K562 (cell line): Measurements from ENCODE around the gene HMGN3. TPM values are rescaled to one million over a fixed set of nuclear protein-coding genes. Genes with fewer than 3 reads are reported as not detected.

Experiments used
- ATAC-seq: fragments of 200-7000 bp; cut with Tn5 transposase; 3 replicates; pipeline ENCODE4 v1.9.1; 2020; ENCODE audit warnings: moderate library complexity
- BruUV-seq: library from RNA; stranded (reverse); fragments of 400-500 nt; replicated peaks from 2 replicates; lab custom pipeline; 2021; lab: Mats Ljungman, UMichigan
- CTCF ChIA-PET: fragments of 300-600 bp; formaldehyde crosslinking; extraction: SDS; loops from one replicate; lab custom pipeline; 2021; ENCODE audit warnings: low intra/inter-chr PET ratio; lab: Yijun Ruan, JAX
- POLR2A ChIA-PET: fragments of 300-600, 350-650 bp; sonication (Branson Sonifier 250); formaldehyde crosslinking; extraction: SDS; loops from one replicate; lab custom pipeline; 2021; ENCODE audit warnings: antibody characterized with exemption, inconsistent platforms; lab: Yijun Ruan, JAX
- DNase-seq, 4 experiments: peaks; one replicate each; pipeline versions ENCODE4 v3.0.0 to v3.0.0-alpha.2; 2011 to 2018; ENCODE audit warnings: low spot score in 3 of 4, mixed read lengths in 3 of 4; ENCODE audit errors: extremely low read depth in 1 of 4
- FAIRE-seq: peaks from 2 replicates; lab custom pipeline; 2011; peaks lifted over from hg19 to GRCh38; lab: Jason Lieb, UNC
- H2AFZ ChIP-seq: 2 replicates; pipeline ENCODE4 v1.6.0; 2011; ENCODE audit warnings: low read depth, low read length, control low read depth, inconsistent platforms
- H3K27ac ChIP-seq: fragments of 200-600 bp; 3 replicates; pipeline ENCODE4 v1.8.0; 2011; ENCODE audit warnings: low read depth, mild to moderate bottlenecking, control low read depth, inconsistent platforms, low read length, moderate library complexity, mixed read lengths; ENCODE audit errors: extremely low read depth
- H3K27me3 ChIP-seq, 2 experiments: fragments of 300-600 bp in 1 of 2; 2 replicates in 1 of 2; 3 replicates in 1 of 2; pipeline versions ENCODE4 v1.6.0 to v1.8.0; 2011; ENCODE audit warnings: inconsistent platforms in 2 of 2, low read length in 2 of 2, mild to moderate bottlenecking in 1 of 2, mixed read lengths in 1 of 2, moderate library complexity in 1 of 2; ENCODE audit not compliant: control insufficient read depth in 2 of 2, insufficient read depth in 2 of 2
- H3K36me3 ChIP-seq: fragments of 300-600 bp; 3 replicates; pipeline ENCODE4 v1.8.0; 2011; ENCODE audit warnings: mild to moderate bottlenecking, low read length, inconsistent platforms; ENCODE audit not compliant: control insufficient read depth, insufficient read depth
- H3K4me1 ChIP-seq, 2 experiments: fragments of 200-600 bp in 1 of 2; replicated peaks in 1 of 2; 2 replicates in 1 of 2; 3 replicates in 1 of 2; pipeline versions ENCODE4 v1.5.1 to v1.8.0; 2011; ENCODE audit warnings: inconsistent platforms in 2 of 2, low read length in 2 of 2, mild to moderate bottlenecking in 1 of 2, mixed read lengths in 1 of 2, moderate library complexity in 1 of 2; ENCODE audit not compliant: control insufficient read depth in 2 of 2, insufficient read depth in 2 of 2
- H3K4me2 ChIP-seq: 2 replicates; pipeline ENCODE4 v1.6.1; 2011; ENCODE audit warnings: low read length, control low read depth, inconsistent platforms, mixed read lengths; ENCODE audit not compliant: insufficient read depth
- H3K4me3 ChIP-seq: fragments of 200-600 bp; sonication (generic), shearing (Covaris generic); 2 replicates; pipeline ENCODE4 v1.5.1; 2016; ENCODE audit warnings: control low read depth, inconsistent platforms
- H3K79me2 ChIP-seq: fragments of 200-600 bp; 3 replicates; pipeline ENCODE4 v1.8.0; 2011; ENCODE audit warnings: low read length, inconsistent platforms; ENCODE audit not compliant: control insufficient read depth, insufficient read depth
- H3K9ac ChIP-seq, 2 experiments: 2 replicates each; pipeline versions ENCODE4 v1.6.0 to v1.6.1; 2011; ENCODE audit warnings: low read depth in 2 of 2, low read length in 2 of 2, control low read depth in 1 of 2, inconsistent platforms in 1 of 2, mild to moderate bottlenecking in 1 of 2, mixed read lengths in 1 of 2; ENCODE audit not compliant: insufficient read depth in 1 of 2
- H3K9me1 ChIP-seq: one replicate; pipeline ENCODE4 v1.6.0; 2011; ENCODE audit warnings: inconsistent platforms, mild to moderate bottlenecking, low read length, moderate library complexity; ENCODE audit not compliant: control insufficient read depth, insufficient read depth
- H3K9me3 ChIP-seq: replicated peaks from 2 replicates; pipeline ENCODE4 v1.5.1; 2011; ENCODE audit warnings: low read depth, low read length, inconsistent platforms; ENCODE audit not compliant: control insufficient read depth, insufficient read depth
- H4K20me1 ChIP-seq: replicated peaks from 2 replicates; pipeline ENCODE4 v1.6.1; 2011; ENCODE audit warnings: low read length, inconsistent platforms, mixed read lengths; ENCODE audit not compliant: control insufficient read depth, insufficient read depth
- ASH1L ChIP-seq: fragments of 450-650 bp; IDR thresholded peaks from 2 replicates; pipeline ENCODE4 v1.6.1; 2018; ENCODE audit warnings: borderline replicate concordance, mild to moderate bottlenecking, low read depth; ENCODE audit not compliant: partially characterized antibody
- BRCA1 ChIP-seq, 2 experiments: fragments of 450-650 bp in 1 of 2; sonication (generic) in 1 of 2; formaldehyde crosslinking in 1 of 2; IDR thresholded peaks; 2 replicates each; pipeline versions ENCODE4 v1.5.0 to v1.6.1; 2017 to 2020; ENCODE audit warnings: mild to moderate bottlenecking in 1 of 2, missing genetic modification reagents in 1 of 2
- CEBPB ChIP-seq: fragments of 450-650 bp; IDR thresholded peaks from 2 replicates; pipeline ENCODE4 v1.6.1; 2016; ENCODE audit warnings: missing genetic modification characterization, missing compliant biosample characterization
- FOSL1 ChIP-seq: fragments of 200-800 bp; sonication (Bioruptor generic); conservative IDR thresholded peaks from 2 replicates; pipeline ENCODE4 v1.6.1; 2016; ENCODE audit warnings: missing genetic modification characterization, missing compliant biosample characterization
- IRF1 ChIP-seq: sonication (generic); formaldehyde crosslinking; IDR thresholded peaks from 2 replicates; pipeline ENCODE4 v1.8.0; 2022; ENCODE audit warnings: missing genetic modification reagents, mild to moderate bottlenecking, borderline replicate concordance
- MCM2 ChIP-seq: fragments of 450-650 bp; IDR thresholded peaks from 2 replicates; pipeline ENCODE4 v1.6.1; 2017; ENCODE audit warnings: low read depth, mild to moderate bottlenecking
- RFX1 ChIP-seq: fragments of 450-650 bp; IDR thresholded peaks from 2 replicates; pipeline ENCODE4 v1.6.1; 2016; ENCODE audit warnings: mild to moderate bottlenecking, moderate library complexity
- RFX5 ChIP-seq: IDR thresholded peaks from 2 replicates; pipeline ENCODE4 v1.6.1; 2011; ENCODE audit warnings: low read depth, mild to moderate bottlenecking, improper control_type of control experiment, low read length
- RFX7 ChIP-seq: fragments of 250-450 bp; sonication (Bioruptor Pico); IDR thresholded peaks from 2 replicates; pipeline ENCODE4 v1.5.1; 2021; ENCODE audit warnings: mild to moderate bottlenecking
- SMARCB1 ChIP-seq: IDR thresholded peaks from 2 replicates; pipeline ENCODE4 v1.6.1; 2011; ENCODE audit warnings: improper control_type of control experiment, low read depth; ENCODE audit not compliant: insufficient read length
- ZKSCAN8 ChIP-seq: fragments of 200-800 bp; sonication (Bioruptor generic); IDR thresholded peaks from 2 replicates; pipeline ENCODE4 v1.6.1; 2016; ENCODE audit warnings: missing genetic modification characterization, missing compliant biosample characterization
- ZNF24 ChIP-seq: fragments of 450-650 bp; IDR thresholded peaks from 2 replicates; pipeline ENCODE4 v1.6.1; 2016
- ZNF444 ChIP-seq: fragments of 250-450 bp; sonication (Bioruptor Pico); IDR thresholded peaks from 2 replicates; pipeline ENCODE4 v1.4.0; 2020; ENCODE audit warnings: mild to moderate bottlenecking, moderate library complexity
- ZNF445 ChIP-seq: fragments of 250-450 bp; sonication (Bioruptor Pico); IDR thresholded peaks from 2 replicates; pipeline ENCODE4 v1.4.0; 2020; ENCODE audit warnings: low read depth, mild to moderate bottlenecking, moderate library complexity
- ZNF609 ChIP-seq: sonication (generic); formaldehyde crosslinking; IDR thresholded peaks from 2 replicates; pipeline ENCODE4 v1.8.1; 2023; ENCODE audit warnings: missing genetic modification reagents, mild to moderate bottlenecking, borderline replicate concordance
- WGBS: fragments of 100-300 bp; shearing (Covaris generic); methylation state at CpG from one replicate; pipeline ENCODE4 v1.1.6; 2016; ENCODE audit warnings: low coverage, mixed read lengths; ENCODE audit not compliant: insufficient coverage; ENCODE audit errors: missing lambda C conversion rate; 5-methylcytosine and 5-hydroxymethylcytosine counted together
- in situ Hi-C: fragments of 300-500 bp; cut with MboI; formaldehyde crosslinking; loops from 4 replicates; pipeline ENCODE4 v1.15.0; 2018; ENCODE audit warnings: inconsistent platforms, mixed read lengths
- intact Hi-C: fragments of 100-400 bp; cut with micrococcal nuclease; formaldehyde crosslinking; loops from 2 replicates; pipeline ENCODE4 v1.14.2; 2022
- polyA plus RNA-seq, 8 experiments: library from polyadenylated mRNA; depleted of rRNA in 4 of 8; stranded (reverse) in 5 of 8; unstranded in 3 of 8; fragments of >200 nt; fragmentation: Nextera tagmentation in 2 of 8; fragmentation: Illumina TruSeq in 1 of 8; extraction: Ambion mirVana in 2 of 8; extraction: Trizol in 1 of 8; gene quantifications; 2 replicates each; pipeline versions ENCODE4 v1.2.1 to v1.2.3, GENCODE V29; 2011 to 2014; ENCODE audit warnings: inconsistent platforms in 1 of 8, missing spikeins in 1 of 8
- total RNA-seq, 7 experiments: library from RNA; depleted of rRNA in 6 of 7; stranded (reverse); fragments of >200 nt in 6 of 7; fragmentation: Illumina TruSeq in 2 of 7; extraction: Trizol in 2 of 7; gene quantifications; 2 replicates each; pipeline versions ENCODE4 v1.2.1 to v1.2.3, GENCODE V29; 2011 to 2021; ENCODE audit warnings: low replicate concordance in 1 of 7

Gene HMGN3
- total and polyA plus RNA-seq, 9 of the 15 experiments (the other 6 are each of a cell fraction or from before 2014, with no cell fraction given), result 42.1 to 154 (median 88.1) TPM

DNA sequence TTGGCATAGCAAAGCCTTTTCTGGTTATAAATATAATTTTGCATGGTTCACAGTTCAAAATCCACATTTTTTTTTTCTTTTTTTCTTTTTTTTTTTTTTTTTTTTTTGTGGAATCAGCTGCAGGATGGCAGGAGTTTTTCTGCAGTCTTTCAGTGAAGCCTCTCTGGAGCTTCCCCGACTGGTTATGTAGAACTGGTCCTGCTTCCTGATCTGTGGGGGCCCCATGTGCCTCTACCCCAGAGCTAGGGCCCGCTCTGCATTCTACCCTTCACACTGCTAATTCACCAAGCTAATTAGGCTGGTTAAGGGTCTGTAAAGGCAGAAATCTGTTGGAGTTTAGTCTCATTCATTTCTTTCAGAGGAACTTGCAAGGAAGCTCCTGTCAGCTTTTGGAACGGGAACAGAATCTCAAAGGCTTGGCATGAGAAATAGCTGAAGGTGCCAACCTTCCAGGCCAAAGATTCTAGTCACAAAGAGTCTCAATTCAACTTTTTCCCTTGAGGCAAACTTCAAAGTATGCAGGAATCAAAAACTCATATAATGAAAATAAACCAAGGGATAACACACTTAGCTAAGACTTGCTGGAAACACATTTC lies 45.5 kb downstream of the HMGN3 start:
- no TSS peak for BruUV-seq
- intact Hi-C loops, result no loop called here
- no peak for FAIRE-seq
- 0% methylated on average over 3 of the region's 3 CpGs for WGBS
- CTCF ChIA-PET, result no interaction called here
- in situ Hi-C loops, result no loop called here
- Histone ChIP-seq H3K79me2 (no peaks in the 10 kb centered on the region), H3K9me3 (no peaks in the 10 kb centered on the region), H3K4me3 (no peak overlapping the region), H3K9me1 (no peaks in the 10 kb centered on the region), H3K27ac (no peak overlapping the region), H4K20me1 (no peaks in the 10 kb centered on the region), H3K27me3 (no peaks in the 10 kb centered on the region), H3K4me2 (no peak overlapping the region), H3K4me1 (no peaks in the 10 kb centered on the region), H3K36me3 (no peaks in the 10 kb centered on the region), H2AFZ (no peak overlapping the region), H3K9ac (no peak overlapping the region)
- ATAC-seq, result no peak
- DNase-seq, result no peak
- POLR2A ChIA-PET, result interaction anchor here (0.6 kb wide), 1 partner anchor 256 kb away, joined by 3 read pairs; no protein-coding TSS in a partner anchor
- no peak for TF ChIP-seq ZNF444 (CRISPR knock-in tag)
- no peak for TF ChIP-seq ZNF445 (CRISPR knock-in tag)
- no peak for TF ChIP-seq RFX1
- TF ChIP-seq BRCA1 (IDR thresholded peaks at IDR 0.05), result no peak
- TF ChIP-seq BRCA1 (CRISPR knock-in tag; IDR thresholded peaks at IDR 0.05), result no peak
- no peak for TF ChIP-seq RFX5
- no peak for TF ChIP-seq ZKSCAN8 (CRISPR knock-in tag)
- TF ChIP-seq ASH1L, result no peak
- no peak for TF ChIP-seq IRF1 (CRISPR knock-in tag)
- TF ChIP-seq ZNF609 (CRISPR knock-in tag), result no peak
- TF ChIP-seq SMARCB1, result no peak
- TF ChIP-seq FOSL1, result no peak
- no peak for TF ChIP-seq CEBPB
- no peak for TF ChIP-seq RFX7 (CRISPR knock-in tag)
- no peak for TF ChIP-seq ZNF24
- TF ChIP-seq MCM2, result no peak
